HG02623 (cell line): ENCODE measurements around the gene L3HYPDH.

Experiments
- ATAC-seq: cut with Tn5 transposase; IDR thresholded peaks from one replicate; pipeline ENCODE4 v1.9.1; 2021; ENCODE audit warnings: moderate library complexity; ENCODE audit not compliant: unreplicated experiment

Gene L3HYPDH

GRCh38 chr14:59483819-59484638 is at the start of gene L3HYPDH, which contains the start of gene JKAMP:
L3HYPDH (minus strand) TSS chr14:59484408; CDS start chr14:59484316, 92 bp downstream.
JKAMP (plus strand) TSS chr14:59484517; CDS start chr14:59484590, 73 bp downstream.
- peak; percentile 85 for ATAC-seq

GRCh38 chr14:59532419-59532818 is 48.2 kb upstream of the L3HYPDH start:
- no peak for ATAC-seq

GRCh38 chr14:59530349-59530748 is 46.1 kb upstream of the L3HYPDH start:
- ATAC-seq: no peak

GRCh38 chr14:59529189-59529588 is 45.0 kb upstream of the L3HYPDH start:
- no peak for ATAC-seq

- ATAC-seq: no peak
Observed at GRCh38 chr14:59520224-59520623, 36.0 kb upstream of the L3HYPDH start.

- ATAC-seq: no peak
Observed at GRCh38 chr14:59511916-59512575, 27.8 kb upstream of the L3HYPDH start.

GRCh38 chr14:59510966-59511365 is 26.8 kb upstream of the L3HYPDH start:
- ATAC-seq: no peak

GRCh38 chr14:59510001-59510400 is 25.8 kb upstream of the L3HYPDH start:
- ATAC-seq: no peak

- no peak for ATAC-seq
Observed at GRCh38 chr14:59509101-59509500, 24.9 kb upstream of the L3HYPDH start.

- no peak for ATAC-seq
Observed at GRCh38 chr14:59507752-59508103, 23.5 kb upstream of the L3HYPDH start.

- ATAC-seq: no peak
Observed at GRCh38 chr14:59507063-59507751, 23.0 kb upstream of the L3HYPDH start.

- no peak for ATAC-seq
Observed at GRCh38 chr14:59503256-59503655, 19.0 kb upstream of the L3HYPDH start.

- ATAC-seq: no peak
Observed at GRCh38 chr14:59500732-59501131, 16.5 kb upstream of the L3HYPDH start.

GRCh38 chr14:59492384-59492783 is 8.2 kb upstream of the L3HYPDH start:
- no peak for ATAC-seq

GRCh38 chr14:59490756-59491155 is 6.5 kb upstream of the L3HYPDH start:
- no peak for ATAC-seq

GRCh38 chr14:59484639-59485175 is 499 bp upstream of the L3HYPDH start:
- ATAC-seq: peak; percentile 29

- ATAC-seq: no peak
Observed at GRCh38 chr14:59483363-59483762, 845 bp downstream of the L3HYPDH start.

- ATAC-seq: no peak
Observed at GRCh38 chr14:59482541-59483331, 1.5 kb downstream of the L3HYPDH start.

GRCh38 chr14:59481871-59482540 is 2.2 kb downstream of the L3HYPDH start:
- no peak for ATAC-seq

- ATAC-seq: no peak
Observed at GRCh38 chr14:59481407-59481806, 2.8 kb downstream of the L3HYPDH start.
